Endothelial cell of hepatic sinusoid (primary cell): ENCODE data around the gene TEX36.
"Not testable (repeated sequence)": the region's sequence is repeated elsewhere in the genome, so short reads cannot be mapped to it uniquely, and the experiment has no call there.

ENCODE experiments used
- in situ Hi-C: cut with HindIII; loops from 2 replicates; pipeline ENCODE4 v1.10.0; 2017; ENCODE audit warnings: low sequenced_read_pairs

Gene TEX36

GRCh38 chr10:125683063-125683462, at the start of gene TEX36:
TEX36 (minus strand) TSS chr10:125683163; CDS start chr10:125682989, 174 bp downstream.
- in situ Hi-C loops: no loop called here

- in situ Hi-C loops: loop anchor here (5.0 kb wide), 1 partner anchor 55 kb away; no protein-coding TSS in a partner anchor
Measured at GRCh38 chr10:125727436-125727835, 44.5 kb upstream of the TEX36 start.

GRCh38 chr10:125726914-125727313, 44.0 kb upstream of the TEX36 start:
- in situ Hi-C loops: loop anchor here (5.0 kb wide), 1 partner anchor 55 kb away; no protein-coding TSS in a partner anchor

GRCh38 chr10:125722811-125723210, 39.8 kb upstream of the TEX36 start:
- in situ Hi-C loops: no loop called here

GRCh38 chr10:125721035-125721434, 38.1 kb upstream of the TEX36 start:
- in situ Hi-C loops: no loop called here

- in situ Hi-C loops: no loop called here
Measured at GRCh38 chr10:125720002-125720382, 37.0 kb upstream of the TEX36 start.

- in situ Hi-C loops: no loop called here
Measured at GRCh38 chr10:125719173-125720001, 36.4 kb upstream of the TEX36 start, which contains the start of gene EDRF1. EDRF1 (plus strand) TSS chr10:125719709; CDS start chr10:125719808, 99 bp downstream.

- in situ Hi-C loops: not testable (repeated sequence)
Measured at GRCh38 chr10:125714728-125715127, 31.8 kb upstream of the TEX36 start.

GRCh38 chr10:125711110-125711750, 28.3 kb upstream of the TEX36 start:
- in situ Hi-C loops: no loop called here

GRCh38 chr10:125709553-125710474, 26.9 kb upstream of the TEX36 start:
- in situ Hi-C loops: no loop called here

- in situ Hi-C loops: no loop called here
Measured at GRCh38 chr10:125708971-125709503, 26.1 kb upstream of the TEX36 start.

GRCh38 chr10:125707541-125708468, 24.8 kb upstream of the TEX36 start:
- in situ Hi-C loops: no loop called here

- in situ Hi-C loops: no loop called here
Measured at GRCh38 chr10:125700355-125700911, 17.5 kb upstream of the TEX36 start.

GRCh38 chr10:125699562-125700143, 16.7 kb upstream of the TEX36 start:
- in situ Hi-C loops: loop anchor here (10.0 kb wide), 1 partner anchor 365 kb away; no protein-coding TSS in a partner anchor

- in situ Hi-C loops: loop anchor here (10.0 kb wide), 1 partner anchor 364 kb away; no protein-coding TSS in a partner anchor
Measured at GRCh38 chr10:125698481-125698998, 15.6 kb upstream of the TEX36 start.

GRCh38 chr10:125696884-125697283, 13.9 kb upstream of the TEX36 start:
- in situ Hi-C loops: loop anchor here (10.0 kb wide), 1 partner anchor 362 kb away; no protein-coding TSS in a partner anchor

- in situ Hi-C loops: loop anchor here (10.0 kb wide), 1 partner anchor 360 kb away; no protein-coding TSS in a partner anchor
Measured at GRCh38 chr10:125694883-125695282, 11.9 kb upstream of the TEX36 start.

- in situ Hi-C loops: loop anchor here (10.0 kb wide), 1 partner anchor 359 kb away; no protein-coding TSS in a partner anchor
Measured at GRCh38 chr10:125693524-125693847, 10.5 kb upstream of the TEX36 start.
